ENCODE results near the gene ELL.
"Not testable (repeated sequence)": the region's sequence is repeated elsewhere in the genome, so short reads cannot be mapped to it uniquely, and the experiment has no call there.

ELL gene

DNA sequence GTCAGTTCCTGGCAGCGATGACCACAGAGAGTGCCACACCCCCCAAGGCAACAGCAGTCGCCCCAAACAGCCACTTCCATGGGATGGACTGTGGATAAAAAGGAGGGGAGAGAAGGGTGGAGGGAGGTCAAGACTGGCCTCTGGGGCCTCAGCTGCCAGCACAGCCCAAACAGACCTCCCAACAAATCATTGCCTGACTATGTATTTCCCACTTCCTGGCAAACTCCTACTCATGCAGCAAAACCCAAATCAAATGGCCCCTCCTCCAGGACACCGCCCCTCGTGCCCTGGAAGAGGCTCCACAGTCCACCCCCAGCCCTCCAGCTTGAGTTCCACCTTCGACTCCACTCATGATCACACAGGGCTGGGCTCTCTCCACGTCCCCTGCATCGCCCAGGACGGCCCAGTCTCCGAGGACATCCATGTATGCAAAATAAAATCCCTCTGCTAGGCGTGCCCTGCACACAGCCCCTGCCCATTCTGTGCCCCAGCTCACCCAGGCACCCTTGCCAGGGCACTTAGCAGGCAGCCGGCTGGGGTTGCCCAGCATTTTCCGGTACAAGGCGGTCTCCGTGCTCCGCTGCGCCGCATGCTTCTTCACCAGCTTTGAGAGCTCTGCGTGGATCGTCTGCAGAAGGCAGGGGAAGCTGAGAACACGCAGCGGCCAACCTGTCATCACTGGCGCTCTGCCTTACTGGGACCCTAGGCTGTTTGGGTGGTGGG lies 10.5 kb upstream of the ELL start:
- in situ Hi-C loops (cut with MboI; ENCODE audit: low sequenced_read_pairs), result no loop called here

DNA sequence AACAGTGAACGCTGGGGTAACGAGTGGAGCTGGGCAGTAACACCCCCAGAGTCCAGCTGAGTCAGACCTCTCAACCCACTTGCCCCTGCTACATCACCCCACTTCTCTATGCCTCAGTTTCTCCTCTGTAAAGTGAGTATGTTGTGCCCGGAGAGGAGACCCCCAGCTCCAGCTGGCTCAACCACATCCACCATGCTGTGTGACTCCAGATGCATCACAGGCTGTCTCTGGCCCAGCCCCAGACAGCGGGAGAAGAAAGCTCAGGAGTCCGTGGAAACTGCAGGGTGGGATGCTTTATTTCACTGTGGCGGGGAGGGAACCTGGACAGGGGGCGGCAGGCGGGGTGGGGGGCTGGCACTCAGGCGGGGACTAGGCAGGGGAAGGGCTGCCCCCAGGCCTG lies 9.6 kb upstream of the ELL start:
- in situ Hi-C loops (cut with MboI; ENCODE audit: low sequenced_read_pairs), result no loop called here

DNA sequence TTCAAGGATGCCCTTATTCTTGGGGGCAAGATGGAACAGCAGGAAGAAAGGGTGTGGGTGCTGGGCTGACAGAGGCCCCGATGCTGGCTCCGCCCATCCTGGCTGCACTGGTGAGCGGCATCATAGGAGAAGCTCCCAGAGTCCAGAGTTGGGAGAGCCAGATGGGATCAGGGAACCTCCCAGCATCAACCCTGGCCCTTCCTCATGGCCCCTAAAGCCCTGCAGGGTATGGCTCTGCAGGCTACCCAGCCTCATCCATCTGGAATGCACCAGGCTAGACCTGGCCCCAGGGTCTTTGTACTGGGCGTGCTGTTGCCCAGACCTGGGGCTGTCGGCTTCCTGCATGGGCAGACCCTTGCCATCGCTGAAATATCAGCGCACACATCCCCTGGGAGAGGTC lies 7.9 kb upstream of the ELL start:
- in situ Hi-C loops (cut with MboI; ENCODE audit: low sequenced_read_pairs), result no loop called here

DNA sequence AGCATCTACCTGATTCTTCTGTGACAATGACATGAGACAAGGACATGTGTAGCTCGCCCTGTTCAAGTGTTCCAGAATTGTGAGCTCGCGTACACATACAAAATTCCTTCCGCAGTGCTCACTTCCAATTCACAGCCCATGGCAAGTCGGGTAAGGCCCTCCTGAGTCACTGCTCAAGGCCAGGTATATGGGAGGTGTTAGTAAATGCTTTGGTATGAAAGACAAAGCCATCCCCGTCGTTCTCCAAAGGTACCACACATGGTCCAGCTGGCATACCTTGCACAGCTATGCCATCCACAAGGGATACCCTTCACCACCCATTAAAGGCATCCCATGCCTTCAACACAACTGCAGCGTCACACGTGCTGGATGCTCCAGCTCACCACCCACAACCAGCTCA lies 4.4 kb upstream of the ELL start:
- in situ Hi-C loops (cut with MboI; ENCODE audit: low sequenced_read_pairs), result no loop called here

DNA sequence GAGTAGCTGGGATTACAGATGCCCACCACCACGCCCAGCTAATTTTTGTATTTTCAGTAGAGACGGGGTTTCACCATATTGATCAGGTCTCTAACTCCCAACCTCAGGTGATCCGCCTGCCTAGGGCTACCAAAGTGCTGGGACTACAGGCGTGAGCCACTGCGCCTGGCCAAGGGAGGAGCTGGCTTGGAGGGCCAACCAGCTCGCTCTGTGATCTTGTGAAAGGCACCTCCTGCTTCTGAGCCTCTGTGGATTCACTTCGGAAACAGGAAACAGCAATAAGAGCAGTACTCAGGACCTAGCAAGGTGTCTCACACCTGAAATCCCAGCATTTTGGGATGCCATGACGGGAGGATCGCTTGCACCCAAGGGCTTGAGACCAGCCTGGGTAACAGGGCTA lies 2.0 kb upstream of the ELL start:
- in situ Hi-C loops (cut with MboI; ENCODE audit: low sequenced_read_pairs), result no loop called here

DNA sequence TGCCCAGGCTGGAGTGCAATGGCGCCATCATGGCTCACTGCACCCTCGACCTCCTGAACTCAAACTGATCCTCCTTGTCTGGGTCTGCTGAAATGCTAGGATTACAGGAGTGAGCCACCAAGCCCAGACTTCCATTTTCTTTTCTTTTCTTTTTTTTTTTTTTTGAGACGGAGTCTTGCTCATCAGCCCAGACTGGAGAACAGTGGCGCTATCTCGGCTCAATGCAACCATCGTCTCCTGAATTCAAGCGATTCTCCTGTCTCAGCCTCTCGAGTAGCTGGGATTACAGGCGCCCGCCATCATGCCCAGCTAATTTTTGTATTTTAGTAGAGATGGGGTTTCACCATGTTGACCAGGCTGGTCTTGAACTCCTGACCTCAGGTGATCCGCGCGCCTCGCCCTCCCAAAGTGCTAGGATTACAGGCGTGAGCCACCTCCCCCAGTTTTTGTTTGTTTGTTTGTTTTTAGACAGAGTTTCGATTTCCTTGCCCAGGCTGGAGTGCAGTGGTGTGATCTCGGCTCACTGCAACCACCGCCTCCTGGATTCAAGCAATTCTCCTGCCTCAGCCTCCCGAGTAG lies 1.1 kb upstream of the ELL start:
- in situ Hi-C loops (cut with MboI; ENCODE audit: low sequenced_read_pairs), result not testable (repeated sequence)

DNA sequence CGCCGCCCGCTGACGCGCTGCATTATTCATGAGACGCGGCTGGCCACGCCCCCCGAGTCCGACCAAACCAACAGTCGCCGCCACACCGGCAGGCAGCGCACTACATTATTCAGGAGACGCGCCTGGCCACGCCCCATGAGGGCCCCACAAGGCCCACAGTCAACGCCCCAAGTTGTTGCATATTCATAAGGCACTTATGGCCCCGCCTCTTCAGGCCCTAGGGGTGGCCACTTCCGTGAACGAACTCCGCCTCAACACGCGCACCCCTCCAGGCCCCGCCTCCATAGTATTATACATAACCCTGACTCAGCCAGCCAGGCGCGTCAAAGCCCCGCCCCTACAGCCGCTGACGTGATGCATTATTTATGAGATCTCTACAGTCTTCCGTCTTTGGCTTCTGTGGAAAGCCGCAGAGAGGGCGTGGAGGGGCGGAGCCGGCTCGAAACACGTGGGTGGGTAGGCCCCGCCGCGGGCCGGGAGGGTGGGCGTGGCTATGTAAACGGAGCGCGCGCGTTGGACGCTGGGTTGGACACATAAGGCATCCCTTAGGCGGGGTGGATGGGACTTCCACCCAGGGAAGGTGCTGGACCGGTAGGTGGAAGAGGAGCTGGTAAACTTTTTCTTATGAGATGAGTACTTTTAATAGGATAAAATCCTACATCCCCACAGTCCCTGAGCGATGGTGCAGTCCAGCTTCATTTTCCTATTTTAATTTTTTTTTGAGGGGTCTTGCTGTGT lies 423 bp upstream of the ELL start:
- in situ Hi-C loops (cut with MboI; ENCODE audit: low sequenced_read_pairs), result no loop called here

DNA sequence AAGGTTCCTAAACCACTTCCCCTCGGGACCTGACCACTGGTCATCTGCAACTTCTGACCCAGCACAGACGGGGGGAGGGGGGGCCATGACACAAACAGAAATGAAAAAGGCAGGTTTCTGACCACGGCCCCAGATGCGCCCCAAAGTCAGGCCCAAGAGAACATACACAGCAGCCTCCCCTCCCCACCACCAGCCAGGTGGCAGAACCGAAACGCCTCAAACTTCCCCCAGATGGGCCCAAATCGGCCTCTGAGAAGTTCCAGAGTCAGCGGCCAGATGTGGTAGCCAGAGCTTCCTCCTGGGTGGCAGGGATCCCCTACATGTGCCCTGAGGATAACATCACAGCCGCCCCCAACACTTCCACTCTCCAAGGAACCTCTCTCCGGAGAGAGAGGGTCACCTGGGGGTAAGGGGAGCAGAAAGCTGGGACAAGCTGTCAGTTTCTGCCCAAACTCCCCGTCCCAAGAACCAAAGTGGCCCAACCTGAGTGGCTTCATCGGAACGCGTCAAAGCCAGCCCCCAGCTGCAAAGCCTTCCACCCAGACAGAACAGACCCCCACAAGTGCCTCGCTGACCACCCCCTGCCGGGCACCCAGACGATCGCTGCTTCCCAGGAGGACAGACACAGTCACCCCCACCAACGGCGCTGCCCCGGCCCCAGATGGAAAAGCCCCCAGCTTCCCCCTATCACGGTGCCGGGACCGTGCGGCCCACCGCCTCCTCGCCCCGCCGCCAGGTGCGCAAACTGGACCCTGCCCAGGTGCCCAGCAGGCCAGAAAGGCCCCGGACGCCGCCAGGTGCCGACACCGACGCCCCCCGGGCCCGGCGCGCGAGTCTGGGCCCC lies 800 bp downstream of the ELL start:
- in situ Hi-C loops (cut with MboI; ENCODE audit: low sequenced_read_pairs), result no loop called here

DNA sequence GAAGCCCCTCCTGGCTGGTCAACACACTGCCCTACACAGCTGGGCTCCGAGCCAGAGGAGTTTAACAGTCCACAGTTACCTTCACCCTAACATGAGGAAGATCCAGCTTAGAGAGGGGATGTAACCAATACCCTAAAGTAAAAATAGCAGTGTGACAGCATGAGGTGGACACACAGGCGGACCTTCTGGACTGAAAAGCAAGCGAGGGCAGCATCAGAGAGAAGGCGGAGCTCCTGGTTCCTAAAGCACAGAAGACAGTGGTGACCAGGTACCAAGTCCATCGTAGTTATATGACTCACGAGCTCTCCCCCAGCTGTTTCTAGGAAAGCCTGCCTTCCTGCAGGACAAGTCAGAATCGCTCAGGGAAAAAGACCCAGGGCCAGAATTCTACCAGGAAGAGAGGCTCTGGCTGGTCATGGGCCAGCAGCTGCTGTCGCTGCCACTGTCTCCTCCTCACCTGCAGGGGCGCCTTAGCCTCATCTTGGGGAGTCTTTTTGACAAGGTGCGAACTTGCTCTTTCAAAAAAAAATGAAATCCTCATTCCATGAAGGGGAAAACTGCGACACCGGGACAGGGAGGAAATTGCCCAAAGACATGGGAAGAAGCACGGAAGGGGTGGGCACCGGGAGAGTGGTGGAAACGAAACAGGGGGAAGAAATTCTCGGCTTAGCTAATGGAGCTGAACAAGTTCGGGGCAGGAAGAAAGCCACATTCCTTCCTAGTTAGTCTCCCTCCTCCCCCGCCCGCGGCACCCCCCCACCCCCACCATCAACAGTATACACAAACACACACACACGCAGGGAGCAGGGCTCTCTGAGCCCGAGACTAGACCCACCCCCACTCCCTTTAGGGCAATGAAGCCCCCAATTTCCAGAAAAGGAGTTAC lies 1.7 kb downstream of the ELL start:
- in situ Hi-C loops (cut with MboI; ENCODE audit: low sequenced_read_pairs), result no loop called here

DNA sequence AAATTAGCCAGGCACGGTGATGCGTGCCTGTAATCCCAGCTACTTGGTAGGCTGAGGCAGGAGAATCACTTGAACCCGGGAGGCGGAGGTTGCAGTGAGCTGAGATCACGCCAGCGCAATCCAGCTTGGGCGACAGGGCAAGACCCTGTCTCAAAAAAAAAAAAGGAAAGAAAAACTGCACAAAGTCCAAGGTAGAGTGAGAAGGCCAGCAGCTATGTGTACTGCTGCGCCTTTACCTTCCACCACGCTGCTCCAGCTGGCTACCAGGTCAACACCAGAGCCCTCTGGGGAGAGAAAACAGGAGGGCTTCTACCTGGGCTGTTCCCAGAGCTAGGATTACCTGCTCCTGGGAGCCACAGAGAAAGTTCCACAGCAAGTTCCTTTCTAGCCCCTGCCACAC lies 3.2 kb downstream of the ELL start:
- in situ Hi-C loops (cut with MboI; ENCODE audit: low sequenced_read_pairs), result no loop called here

DNA sequence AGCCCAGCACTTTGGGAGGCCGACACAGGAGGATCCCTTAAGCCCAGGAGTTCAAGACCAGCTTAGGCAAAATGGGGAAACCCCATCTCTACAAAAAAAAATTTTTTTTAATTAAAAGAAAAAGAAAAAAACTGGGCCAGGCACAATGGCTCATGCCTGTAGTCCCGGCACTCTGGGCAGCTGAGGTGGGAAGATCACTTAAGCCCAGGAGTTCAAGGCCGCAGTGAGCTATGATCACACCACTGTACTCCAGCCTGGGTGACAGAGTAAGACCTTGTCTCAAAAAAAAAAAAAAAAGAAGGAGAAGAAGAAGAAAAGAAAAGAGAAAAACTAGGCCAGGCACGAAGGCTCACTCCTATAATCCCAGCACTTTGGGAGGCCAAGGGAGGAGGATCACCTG lies 4.3 kb downstream of the ELL start:
- in situ Hi-C loops (cut with MboI; ENCODE audit: low sequenced_read_pairs), result no loop called here

DNA sequence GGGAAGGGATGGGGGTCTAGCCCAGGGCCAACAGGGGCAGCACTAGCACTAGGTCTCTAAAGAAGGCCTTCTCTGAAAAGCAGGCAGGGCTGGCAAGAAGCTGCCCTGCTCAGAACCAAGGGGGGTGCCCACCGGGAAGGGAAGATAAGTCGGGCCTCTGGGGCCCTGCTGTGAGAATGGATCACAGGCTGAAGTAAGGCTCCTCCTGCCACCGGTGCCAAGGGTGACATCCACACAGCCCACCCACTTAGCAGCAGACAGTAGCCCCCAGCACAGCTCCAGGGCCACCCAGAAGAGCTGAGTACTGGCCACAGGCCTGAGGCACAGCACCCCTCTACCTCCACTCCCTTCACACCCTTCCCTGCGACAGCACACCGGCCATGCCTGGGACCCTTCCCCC lies 5.9 kb downstream of the ELL start:
- in situ Hi-C loops (cut with MboI; ENCODE audit: low sequenced_read_pairs), result no loop called here

DNA sequence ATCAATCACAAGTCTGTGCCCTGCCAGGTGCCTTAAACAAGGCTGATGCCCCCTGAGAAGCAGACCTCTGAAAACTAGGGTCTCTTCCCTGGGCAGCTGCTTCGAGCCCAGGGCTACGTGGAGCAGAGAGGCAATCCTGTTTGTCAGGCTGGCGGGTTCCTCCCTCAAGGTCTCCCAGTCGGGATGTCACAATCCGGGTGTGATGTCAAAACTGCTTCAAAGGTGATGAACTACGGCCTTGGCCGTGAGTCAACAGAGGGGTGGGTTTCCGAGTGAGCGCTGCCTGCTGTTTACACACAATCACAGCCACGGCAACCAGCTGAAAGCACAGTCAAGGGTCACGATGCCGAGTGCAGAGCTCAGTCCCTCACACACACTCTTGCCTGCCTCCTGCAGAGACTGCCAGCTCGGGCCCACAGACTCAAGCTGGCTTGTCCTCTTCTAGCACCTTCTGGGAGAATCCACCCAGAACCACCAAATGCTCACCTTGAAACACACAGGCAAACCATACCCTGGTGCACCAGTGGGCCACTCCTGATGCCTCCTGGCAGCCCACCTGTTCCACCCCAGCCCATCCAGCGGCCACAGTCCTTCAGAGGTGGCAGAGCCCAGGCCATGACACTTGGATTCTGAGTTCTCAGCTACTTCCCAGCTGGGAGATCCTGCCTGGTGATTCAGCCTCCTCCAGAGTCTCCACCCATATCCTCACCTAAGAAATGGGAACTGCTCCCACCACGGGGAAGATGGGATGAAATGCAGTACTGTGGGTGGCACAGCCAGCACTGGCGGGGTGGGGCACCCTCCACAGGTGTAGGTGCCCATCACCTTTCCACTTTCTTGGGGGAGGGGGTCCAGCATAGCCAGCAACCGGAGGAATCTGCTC lies 6.8 kb downstream of the ELL start:
- in situ Hi-C loops (cut with MboI; ENCODE audit: low sequenced_read_pairs), result no loop called here

DNA sequence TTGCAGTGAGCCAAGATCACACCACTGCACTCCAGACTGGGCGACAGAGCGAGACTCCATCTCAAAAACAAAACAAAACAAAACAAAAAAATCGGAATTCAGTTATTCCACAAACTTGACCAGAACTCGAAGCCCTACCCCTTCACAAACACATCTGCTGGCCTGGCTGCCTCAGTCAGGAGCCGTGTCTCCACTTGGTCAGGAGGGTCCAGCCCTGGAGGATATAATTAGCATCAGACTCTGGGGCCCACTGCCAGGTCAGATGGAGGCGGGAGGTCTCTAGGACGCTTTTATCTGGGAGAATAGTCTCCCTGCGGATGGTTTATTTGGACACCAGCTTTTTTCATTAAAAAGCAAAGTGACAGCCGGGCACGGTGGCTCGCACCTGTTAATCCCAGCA lies 8.0 kb downstream of the ELL start:
- in situ Hi-C loops (cut with MboI; ENCODE audit: low sequenced_read_pairs), result no loop called here

DNA sequence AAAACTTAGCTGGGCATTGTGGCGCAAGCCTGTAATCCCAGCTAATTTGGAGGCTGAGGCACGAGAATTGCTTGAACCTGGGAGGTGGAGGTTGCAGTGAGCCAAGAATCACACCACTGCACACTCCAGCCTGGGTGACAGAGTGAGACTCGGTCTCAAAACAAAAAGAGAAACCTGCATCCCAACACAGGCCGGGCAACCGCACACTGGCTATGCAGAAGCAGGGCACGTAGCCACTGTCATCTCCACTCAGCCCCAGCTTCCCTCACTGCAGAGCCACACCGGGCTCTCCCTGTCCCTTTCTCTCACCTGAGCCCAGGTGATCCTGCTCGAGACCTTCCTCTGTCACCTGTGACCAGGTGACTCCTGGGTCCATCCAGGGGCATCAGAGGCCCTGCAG lies 11.7 kb downstream of the ELL start:
- in situ Hi-C loops (cut with MboI; ENCODE audit: low sequenced_read_pairs), result no loop called here

DNA sequence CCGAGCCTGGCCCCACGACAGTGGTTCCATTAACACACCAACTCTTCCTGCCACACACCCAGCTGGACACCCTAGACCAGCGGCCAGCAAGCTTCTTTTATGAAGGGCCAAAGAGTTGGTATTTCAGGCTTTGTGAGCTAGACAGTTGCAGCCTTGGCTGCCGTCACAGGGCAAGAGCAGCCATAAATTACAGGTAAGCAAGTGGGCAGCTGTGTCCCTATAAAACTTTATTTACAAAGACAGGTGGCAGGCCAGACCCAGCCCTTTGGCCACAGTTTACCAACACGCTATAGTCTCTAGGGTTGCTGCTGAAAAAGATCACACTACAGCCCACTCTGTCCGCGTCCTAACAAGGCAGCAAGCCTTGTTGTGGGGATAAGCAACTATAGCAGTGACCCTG lies 13.3 kb downstream of the ELL start:
- in situ Hi-C loops (cut with MboI; ENCODE audit: low sequenced_read_pairs), result no loop called here

DNA sequence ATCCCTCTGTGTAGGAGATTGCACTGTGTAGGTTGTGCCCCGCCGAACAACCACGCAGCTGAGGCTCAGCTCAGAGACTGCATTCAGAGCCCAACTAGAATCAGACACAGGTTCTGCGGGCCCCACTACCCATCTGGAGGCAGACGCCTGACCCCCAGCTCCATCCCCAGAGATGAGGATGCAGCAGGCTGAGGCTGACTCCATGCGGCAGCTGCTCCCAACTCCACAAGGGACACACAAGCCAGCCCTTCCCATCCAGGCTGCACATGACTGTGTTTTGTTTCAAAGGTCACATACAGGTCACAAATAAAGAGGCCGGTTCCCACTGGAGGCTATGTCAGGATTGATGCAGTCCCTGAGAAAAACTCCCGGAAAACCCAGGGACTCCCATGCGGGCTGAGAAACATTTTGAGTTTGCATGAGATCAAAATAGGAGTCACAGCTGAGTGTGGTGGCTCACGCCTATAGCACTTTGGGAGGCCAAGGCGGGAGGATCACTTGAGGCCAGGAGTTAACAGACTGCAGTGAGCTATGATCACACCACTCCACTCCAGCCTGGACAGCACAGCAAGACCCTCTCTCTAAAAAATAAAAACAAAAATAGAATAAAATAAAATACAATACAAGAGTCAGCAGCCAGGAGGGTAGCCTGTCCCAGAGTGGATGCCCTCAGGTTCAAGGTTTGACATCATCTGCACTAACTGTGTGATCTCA lies 14.0 kb downstream of the ELL start:
- in situ Hi-C loops (cut with MboI; ENCODE audit: low sequenced_read_pairs), result no loop called here

DNA sequence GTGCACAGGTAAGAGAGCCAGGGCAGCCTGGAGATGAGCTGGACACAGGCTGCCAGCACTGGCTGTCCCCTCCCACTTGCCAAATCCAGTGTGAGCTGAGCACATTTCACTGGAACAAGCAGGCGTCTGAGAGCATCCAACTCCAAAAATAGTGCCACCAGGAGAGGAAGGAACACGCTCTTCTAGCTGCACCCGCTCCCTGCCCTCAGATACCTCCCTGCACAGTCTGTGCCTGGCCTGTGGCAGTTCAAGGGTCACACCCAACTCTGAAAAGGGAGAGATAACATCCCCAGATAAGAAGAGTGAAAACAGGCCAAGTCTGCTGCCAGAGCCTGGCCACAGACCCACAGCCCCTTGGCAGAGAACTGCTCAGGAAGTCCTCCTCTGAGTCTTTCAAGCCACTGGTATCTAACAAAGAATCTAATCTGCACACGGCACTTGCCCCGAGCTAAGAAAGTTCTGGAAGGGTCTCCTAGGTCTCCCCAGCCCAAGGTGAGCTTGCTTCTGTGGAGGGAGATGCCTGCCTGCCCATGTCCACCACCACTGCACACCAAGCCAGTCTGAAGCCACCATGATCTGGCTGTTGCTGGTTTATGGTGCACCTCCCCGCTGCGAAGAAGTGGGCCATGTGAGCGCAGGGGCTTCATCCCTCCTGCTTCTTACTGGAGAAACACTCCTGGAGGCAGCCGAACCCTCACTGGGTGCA lies 14.7 kb downstream of the ELL start:
- in situ Hi-C loops (cut with MboI; ENCODE audit: low sequenced_read_pairs), result no loop called here
